LoVo (cell line): Measurements from ENCODE around the gene TATDN3.
"Not testable (repeated sequence)": the region's sequence is repeated elsewhere in the genome, so short reads cannot be mapped to it uniquely, and the experiment has no call there.

Experiments used
- DNase-seq: peaks from one replicate; pipeline ENCODE4 v3.0.0-alpha.2; 2016; ENCODE audit warnings: low spot score

Gene TATDN3

DNA sequence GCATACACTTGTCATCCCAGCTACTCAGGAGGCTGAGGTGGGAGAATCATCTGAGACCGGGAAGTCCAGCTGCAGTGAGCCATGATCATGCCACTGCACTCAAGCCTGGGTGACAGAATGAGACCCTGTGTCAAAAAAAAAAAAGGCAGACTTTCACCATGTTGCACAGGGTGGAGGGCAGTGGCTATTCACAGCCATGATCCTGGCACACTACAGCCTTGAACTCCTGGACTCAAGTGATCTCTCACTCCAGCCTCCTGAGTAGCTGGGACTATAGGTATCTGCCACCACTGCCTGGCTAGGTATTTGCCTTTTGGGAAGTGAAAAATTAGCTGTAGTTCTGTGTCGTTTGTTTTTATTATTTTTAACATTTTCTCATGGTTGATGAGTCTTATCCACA lies 36.7 kb downstream of the TATDN3 start:
- no peak for DNase-seq

DNA sequence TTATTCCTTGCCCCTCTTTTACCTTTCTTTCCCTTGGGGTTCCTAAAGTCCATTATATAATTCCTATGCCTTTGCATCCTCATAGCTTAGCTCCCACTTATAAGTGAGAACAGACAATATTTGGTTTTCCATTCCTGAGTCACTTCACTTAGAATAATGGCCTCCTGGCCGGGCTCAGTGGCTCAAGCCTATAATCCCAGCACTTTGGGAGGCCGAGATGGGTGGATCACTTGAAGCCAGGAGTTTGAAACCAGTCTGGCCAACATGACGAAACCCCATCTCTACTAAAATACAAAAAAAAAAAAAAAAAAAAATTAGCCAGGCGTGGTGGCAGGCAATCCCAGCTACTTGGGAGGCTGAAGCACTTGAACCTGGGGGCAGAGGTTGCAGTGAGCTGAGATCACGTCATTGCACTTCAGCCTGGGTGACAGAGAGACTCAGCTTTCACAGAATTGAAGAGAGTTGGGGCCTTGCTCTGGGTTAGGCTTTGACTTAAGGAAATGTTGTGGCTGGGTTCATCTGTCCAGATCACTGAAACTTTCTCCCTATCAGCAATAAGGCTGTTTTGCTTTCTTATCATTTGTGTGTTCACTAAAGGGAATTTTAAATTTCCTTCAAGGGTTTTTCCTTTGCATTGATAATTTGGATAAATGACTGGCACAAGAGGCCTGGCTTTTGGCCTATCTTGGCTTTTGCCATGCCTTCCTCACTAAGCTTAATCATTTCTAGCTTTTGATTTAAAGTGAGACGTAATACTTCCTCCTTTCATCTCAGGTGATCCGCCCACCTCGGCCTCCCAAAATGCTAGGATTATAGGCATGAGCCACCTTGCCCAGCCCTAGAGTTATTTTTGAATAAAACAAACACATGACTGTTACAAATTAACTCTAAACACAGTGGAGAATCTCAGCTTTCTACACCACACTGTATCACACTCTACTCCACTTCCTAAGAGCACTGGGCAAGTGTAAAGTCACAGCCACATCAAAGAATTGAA lies 41.8 kb downstream of the TATDN3 start:
- peak; percentile 31 for DNase-seq

DNA sequence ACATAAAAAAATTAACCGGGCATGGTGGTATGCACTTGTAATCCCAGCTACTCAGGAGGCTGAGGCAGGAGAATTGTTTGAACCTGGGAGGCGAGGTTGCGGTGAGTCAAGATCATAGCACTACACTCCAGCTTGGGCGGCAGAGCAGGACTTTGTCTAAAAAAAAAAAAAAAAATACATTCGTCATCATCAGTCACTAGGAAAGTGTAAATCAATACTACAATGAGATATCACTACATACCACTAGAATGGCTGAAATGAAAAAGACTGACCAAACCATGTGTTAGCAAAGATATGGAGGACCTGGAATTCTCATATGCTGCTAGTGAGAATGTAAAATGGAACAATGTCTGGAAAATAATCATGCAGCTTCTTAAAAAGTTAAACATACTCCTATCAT lies 46.5 kb downstream of the TATDN3 start:
- DNase-seq, result no peak

DNA sequence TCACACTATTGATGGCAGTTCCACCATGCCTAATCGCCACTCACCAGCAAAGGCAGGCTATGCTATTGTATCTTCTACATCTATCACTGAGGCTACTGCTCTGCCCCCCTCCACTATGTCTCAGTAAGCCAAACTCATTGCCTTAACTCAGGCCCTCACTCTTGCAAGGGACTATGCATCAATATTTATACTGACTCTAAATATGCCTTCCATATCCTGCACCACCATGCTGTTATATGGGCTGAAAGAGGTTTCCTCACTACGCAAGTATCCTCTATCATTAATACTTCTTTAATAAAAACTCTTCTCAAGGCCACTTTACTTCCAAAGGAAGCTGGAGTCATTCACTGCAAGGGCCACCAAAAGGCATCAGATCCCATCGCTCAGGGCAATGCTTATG lies 52.8 kb downstream of the TATDN3 start:
- not testable (repeated sequence) for DNase-seq

DNA sequence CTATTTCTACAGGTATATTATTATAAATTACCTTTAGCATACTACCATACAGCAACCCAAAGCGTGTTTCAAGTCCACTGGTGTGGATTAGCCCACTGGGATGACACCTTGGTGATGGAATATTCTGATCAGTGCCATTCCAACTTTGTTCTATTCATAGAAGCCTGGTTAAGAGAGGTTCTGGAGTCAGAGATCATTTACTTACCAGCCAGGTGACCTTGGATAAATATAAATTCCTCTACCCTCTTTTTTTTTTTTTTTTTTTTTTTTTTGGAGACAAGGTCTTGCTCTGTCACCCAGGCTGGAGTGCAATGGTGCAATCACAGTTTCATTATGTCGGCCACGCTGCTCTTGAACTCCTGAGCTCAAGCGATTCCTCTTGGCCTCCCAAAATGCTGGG lies 55.9 kb downstream of the TATDN3 start, which contains the start of gene SPATA45:
TSS of gene SPATA45 (minus strand) at position 101 of the 400 bp plus-strand sequence. CDS start 11,500 bp downstream, outside the sequence.
- no peak for DNase-seq

DNA sequence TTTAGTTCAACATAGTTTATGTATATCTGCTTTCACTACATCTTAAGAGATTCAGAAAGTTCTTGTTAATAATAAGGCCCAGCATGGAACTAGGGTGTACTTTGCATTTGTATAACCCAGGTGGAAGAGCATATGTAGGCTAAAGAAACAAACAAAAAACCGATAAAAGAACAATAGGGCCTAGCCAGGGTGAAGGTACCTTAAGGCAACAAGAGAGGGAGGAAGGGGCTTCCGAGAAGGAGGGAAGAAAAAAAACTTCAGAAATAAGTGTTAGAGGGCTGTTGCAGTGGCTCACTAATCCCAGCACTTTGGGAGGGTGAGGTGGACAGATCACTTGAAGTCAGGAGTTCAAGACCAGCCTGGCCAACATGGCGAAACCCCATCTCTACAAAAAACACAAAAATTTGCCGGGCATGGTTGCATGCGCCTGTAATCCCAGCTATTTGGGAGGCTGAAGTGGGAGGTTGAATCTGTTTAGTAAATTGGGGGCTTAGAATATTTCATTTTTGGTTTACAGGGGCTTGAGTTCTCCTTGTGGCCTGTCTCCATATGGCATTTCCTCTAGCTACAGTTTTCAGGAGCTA lies 60.5 kb downstream of the TATDN3 start:
- no peak for DNase-seq

DNA sequence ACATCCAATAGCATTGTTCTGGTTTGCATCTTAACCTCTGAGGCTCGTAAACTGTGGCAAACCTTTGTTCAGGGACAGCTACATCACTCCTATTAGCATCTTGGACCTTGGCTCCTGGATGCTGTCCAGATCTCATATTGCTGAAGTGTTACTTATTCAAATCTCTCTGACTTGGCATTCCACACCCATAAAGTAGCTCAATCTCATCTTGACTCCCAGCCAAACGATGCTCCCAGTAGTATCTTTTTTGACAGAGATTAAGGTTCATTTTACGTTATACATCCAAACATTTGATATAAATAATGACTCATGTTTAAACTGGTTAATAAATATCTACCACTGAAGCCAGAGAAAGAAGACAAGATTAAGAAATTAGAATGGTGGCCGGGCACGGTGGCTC lies 62.0 kb downstream of the TATDN3 start:
- peak; percentile 41 for DNase-seq

DNA sequence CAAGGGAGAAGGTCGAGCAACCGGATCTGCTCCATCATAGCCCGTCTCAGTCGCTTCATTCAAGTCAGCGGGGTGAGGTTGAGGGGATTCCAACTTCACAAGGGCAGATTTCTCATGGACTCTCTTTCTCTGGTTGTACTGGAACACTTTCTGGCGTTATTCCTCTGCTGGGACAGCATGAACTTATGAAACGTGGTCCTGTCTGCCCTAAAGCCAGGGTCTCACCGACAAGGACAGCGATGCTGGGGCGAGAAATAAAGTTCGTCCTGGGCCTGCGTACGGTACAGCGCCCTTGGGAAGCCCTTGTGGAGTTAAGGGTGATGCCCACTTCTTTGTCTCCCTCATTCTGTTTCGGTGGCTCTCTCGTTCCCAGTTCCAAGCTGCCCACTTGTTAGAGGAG lies 65.1 kb downstream of the TATDN3 start:
- DNase-seq, result no peak

DNA sequence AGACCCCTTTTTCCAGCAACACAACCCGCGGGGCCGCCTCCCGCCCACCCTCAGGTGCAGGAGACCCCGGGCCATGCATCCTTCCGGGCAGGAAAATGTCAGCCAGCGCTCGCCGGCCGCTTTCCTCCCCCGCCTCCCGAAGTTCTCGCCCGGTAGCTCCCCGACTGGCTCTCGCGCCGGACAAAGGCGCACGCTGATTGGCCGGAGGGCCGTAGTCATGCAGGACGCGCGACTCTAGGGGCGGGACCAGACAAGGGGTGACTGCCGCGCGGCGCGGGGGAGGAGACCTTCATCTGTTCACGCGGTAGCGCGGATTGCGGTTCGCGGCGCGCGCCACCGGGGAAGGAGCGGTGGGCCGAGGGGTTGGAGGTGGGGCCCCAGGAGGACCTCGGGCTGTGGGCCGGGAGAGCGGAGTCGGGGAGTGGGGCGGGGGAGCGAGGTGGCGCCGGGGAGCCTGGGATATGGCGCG lies 66.3 kb downstream of the TATDN3 start, which contains the start of gene FLVCR1:
TSS of gene FLVCR1 (plus strand) at position 284 of the 469 bp plus-strand sequence. CDS start at position 462, 178 bp downstream.
- DNase-seq, result peak; percentile 95

DNA sequence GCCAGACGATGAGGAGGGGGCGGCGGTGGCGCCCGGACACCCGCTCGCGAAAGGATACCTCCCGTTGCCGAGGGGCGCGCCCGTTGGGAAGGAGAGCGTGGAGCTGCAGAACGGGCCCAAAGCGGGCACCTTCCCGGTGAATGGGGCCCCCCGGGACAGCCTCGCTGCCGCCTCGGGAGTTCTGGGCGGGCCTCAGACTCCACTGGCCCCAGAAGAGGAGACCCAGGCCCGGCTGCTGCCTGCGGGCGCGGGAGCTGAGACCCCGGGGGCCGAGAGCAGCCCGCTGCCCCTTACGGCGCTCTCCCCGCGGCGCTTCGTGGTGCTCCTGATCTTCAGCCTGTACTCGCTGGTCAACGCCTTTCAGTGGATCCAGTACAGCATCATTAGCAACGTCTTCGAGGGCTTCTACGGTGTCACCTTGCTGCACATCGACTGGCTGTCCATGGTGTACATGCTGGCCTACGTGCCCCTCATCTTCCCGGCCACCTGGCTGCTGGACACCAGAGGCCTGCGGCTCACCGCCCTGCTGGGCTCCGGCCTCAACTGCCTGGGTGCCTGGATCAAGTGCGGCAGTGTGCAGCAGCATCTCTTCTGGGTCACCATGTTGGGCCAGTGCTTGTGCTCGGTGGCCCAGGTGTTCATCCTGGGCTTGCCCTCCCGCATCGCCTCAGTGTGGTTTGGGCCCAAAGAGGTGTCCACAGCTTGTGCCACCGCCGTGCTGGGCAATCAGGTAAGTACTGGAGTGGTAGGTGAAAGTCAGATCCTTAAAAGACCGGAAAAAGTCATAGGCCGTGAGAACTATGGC lies 67.0 kb downstream of the TATDN3 start:
- peak; percentile 11 for DNase-seq

DNA sequence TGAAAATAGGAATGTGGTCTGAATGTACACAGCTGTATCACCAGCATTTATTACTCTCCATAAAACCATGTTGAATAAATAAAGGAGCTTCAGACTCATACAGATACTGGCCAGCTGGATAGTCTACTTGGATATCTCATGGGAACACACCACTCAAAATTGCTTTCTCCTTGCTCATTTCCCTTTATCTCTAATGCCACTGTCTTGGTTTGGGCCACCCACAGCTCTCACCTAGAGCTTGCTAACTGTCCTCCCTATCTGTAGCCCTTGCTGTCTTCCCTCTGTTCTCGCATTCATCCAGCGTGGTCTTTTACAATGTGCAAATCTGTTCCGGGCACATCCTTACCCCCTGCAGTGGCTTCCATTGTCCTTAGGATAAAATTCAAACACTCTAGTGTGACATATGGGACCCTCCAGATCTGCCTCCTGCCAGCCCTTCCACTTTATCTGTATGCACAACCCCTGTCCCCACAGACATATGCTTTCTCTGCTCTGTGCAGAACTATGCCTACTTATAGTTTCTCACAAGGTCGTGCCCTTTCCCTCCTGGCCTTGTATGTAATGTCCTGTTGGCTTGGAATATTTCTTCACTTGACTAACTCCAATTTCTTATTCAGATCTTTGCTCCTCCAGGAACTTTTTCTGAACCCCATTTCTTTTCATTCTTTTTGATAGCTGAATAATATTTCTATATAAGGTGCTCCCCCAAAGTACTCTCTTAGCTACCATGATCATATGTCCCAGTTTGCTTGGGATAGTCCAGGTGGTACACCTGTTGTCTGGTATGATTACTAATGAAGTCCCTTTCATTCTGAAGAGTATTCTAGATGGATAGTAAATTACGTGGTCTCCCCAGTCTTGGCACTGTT lies 69.3 kb downstream of the TATDN3 start:
- DNase-seq, result no peak

DNA sequence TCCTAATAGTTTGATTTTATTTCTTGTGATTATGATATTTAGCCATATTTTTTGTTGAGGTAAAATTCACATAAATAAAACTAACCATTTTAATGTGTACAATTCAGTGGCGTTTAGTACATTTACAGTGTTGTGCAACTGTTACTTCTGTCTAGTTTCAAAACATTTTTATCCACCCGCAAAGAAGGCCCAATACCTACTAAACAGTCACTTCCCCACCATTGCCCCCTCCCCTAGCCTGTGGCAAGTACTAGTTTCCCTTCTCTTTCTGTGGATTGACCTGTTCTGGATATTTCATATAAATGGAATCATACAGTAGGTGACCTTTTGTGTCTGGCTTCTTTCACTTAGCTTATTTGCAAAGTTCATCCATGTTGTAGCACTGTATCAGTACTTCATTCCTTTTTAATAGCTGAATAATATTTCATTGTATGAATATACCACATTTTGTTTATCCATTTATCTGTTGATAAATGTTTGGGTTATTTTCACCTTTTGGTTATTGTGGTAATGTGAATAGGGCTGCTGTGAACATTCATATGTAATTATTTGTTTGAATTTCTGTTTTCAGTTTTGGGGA lies 70.5 kb downstream of the TATDN3 start:
- DNase-seq, result no peak

DNA sequence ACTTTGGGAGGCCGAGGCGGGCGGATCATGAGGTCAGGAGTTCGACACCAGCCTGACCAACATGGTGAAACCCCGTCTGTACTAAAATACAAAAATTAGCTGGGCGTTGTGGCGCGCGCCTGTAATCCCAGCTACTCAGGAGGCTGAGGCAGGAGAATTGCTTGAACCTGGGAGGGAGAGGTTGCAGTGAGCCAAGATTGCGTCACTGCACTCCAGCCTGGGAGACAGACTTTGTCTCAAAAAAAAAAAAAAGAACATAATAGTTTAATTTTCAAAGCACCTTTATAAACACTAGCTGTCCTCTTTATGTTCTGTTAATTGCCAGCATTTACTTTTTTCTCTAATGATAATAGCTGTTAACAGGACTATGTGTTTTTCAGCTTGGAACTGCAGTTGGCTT lies 71.7 kb downstream of the TATDN3 start:
- DNase-seq, result not testable (repeated sequence)

DNA sequence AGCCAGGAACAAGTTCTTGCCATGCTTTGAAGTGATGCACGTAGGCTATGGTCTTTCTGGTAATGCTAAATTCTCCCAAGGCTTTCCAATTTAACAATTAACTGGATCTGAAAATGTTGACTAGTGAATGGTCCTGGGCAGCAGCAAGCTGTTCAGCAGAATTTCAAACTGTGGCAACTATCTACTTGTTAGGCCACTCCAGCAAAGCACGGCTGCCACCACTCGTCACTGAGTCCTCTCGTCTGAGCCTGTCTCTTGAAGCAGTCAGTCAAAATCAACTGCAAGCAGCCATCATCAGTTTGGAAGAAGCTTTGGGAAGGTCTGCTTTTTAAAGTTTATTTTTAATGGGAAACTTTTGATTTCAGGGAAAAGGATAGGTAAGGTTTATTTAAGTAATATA lies 72.5 kb downstream of the TATDN3 start:
- DNase-seq, result no peak
